Activated CD8-positive, alpha-beta memory T cell treated with anti-CD3 and anti-CD28 coated beads for 4 hours (primary cell): ENCODE measurements around the gene PHF13.
A peak's percentile ranks its signal among the peaks of the same experiment; 100 is the strongest.

Source experiments
- DNase-seq, 2 donors: peaks; one replicate each; pipeline ENCODE4 v3.0.0-alpha.2; 2020; ENCODE audit warnings: low read depth in 2 of 2

PHF13 gene

GRCh38 chr1:6601923-6602668 lies 11.4 kb upstream of the PHF13 start:
- no peak for DNase-seq

DNA sequence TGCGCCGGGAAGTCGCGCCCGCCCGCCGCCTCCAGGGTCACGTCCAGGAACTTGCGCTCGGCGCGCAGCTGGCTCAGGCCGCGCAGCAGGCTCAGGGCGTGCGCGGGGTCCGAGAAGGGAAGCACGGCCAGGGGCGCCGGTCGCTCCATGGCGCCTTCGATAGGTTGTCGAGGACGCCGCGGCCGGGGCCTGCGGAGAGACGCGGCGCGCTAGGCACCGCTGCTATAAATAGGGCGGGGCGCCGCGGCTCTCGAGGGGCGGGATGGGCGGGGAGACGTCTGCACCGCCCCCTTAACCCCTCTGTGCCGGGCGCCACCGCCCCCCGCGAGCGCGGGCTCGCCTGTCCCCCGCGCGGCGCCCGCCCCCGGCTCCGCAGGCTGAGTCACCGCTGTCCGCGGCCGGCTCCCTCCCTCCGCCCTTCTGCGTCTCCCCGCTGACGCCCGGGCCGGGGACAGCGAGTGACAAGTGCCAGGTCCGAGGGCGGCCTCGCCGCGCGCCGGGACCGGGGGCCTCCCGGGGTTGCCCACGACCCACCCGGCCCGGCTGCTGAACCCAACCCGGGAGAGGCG lies 10.8 kb upstream of the PHF13 start, which contains the start of gene KLHL21:
KLHL21 (minus strand) TSS at position 201 of the 569 bp plus-strand sequence; CDS start at position 149, 52 bp downstream.
- peak; percentile 82 for DNase-seq

- no peak for DNase-seq
Measured at GRCh38 chr1:6603238-6603914, 10.2 kb upstream of the PHF13 start.

DNA sequence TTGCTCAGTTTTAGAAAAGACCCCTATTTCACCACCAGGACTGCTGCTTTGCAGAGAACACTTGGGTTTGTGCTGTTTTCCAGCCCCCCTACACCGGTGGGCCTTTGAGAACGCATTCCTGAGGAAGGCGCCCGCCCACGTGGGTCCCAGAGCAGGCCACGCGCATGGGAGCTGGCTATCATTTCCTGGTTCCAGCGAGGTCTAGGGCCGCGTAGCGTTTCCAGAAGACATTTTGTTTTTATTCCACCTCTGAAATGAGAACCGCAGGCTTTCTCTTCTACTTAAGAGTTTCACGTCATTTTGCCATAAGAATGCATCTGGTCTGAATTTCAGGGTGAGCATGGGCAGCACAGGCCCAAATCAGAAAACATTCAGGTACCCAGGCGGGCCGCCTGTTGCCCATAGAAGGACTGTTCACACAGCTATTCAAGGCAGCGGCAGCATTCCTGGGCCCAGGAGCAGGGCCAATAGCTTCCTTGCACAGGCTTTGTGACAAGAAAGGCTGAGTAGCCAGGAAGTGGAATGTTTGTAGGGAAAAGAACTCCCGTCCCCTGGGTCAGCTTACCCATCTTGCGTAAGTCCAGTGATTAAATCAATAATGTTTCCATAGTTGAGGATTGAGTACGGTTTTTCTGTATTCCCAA lies 9.5 kb upstream of the PHF13 start:
- no peak for DNase-seq

DNA sequence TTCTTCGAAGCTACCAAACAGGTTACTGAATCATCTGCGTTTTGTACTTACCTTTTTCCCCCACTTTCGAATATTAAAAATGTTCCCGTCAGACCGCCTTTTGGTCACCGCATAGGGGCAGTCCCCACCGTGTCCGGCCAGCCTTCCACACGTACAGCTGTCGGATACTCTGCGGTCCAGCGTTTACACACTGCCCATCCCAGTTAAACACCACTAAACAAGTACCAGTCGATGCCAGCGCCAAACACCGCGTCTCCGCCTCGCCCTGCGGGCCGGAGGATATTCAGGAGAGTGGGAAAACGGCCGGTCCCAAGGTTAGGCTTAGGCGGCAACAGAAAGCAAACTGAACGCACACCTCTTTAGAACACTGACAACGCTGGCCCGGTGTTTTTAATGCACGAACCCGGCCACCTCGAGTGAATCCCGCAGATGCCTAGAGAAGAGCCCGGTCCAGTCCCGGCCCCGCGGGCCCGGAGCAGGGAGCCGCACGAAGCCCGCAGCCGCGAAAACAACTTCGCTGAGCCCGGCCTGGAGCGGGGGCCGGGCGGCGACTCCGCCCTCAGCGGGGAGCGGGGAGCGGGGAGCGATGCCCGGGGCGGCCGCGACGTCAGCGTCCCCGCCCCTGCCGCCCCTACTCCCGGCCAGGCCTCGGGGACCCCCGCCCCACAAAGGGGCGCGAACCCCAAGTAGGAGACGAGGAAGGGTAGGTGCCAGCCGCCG lies 730 bp upstream of the PHF13 start:
- no peak for DNase-seq

- no peak for DNase-seq
Measured at GRCh38 chr1:6614019-6614928, 743 bp downstream of the PHF13 start.

GRCh38 chr1:6614929-6615785 lies 1.6 kb downstream of the PHF13 start:
- DNase-seq, result no peak

GRCh38 chr1:6619045-6619444 lies 5.5 kb downstream of the PHF13 start:
- no peak for DNase-seq

- DNase-seq, result no peak
Measured at GRCh38 chr1:6621429-6622391, 8.2 kb downstream of the PHF13 start.

DNA sequence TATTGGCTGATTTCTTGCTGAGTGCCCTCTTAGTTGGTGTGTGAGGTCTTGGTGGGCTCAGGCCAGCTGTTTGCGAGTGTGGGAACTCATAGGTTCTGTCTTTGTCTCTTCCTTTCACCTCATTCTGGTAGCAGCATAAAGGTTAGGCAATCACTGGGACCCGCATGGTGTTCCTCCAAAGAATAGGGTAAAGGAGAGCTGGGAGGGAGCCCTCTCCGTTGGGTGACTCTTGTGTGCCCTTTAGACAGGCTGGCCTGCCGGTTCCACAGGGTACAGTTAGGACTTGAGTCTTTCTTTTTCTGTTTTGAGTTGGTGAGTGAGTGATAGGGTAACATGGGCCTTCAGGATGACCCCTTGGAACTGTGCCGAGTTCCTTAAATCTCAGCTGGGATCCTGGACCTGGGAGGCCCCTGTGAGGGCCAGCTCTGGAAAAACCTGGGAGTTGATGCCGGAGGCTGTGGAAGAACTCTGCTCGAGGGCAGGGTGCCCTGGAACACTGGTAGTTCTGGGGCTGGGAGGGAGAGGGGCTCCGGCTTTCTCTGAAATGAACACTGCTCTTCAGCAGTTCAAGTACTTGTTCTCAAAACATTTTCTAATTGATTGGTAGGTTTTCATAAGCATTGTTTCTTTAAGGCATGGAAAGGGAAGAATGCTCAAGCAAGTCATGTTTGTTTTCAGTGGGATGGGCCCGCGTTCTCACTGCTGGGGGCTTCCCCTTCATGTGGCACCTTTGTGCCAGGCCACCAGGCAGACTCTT lies 9.0 kb downstream of the PHF13 start:
- DNase-seq, result no peak

DNA sequence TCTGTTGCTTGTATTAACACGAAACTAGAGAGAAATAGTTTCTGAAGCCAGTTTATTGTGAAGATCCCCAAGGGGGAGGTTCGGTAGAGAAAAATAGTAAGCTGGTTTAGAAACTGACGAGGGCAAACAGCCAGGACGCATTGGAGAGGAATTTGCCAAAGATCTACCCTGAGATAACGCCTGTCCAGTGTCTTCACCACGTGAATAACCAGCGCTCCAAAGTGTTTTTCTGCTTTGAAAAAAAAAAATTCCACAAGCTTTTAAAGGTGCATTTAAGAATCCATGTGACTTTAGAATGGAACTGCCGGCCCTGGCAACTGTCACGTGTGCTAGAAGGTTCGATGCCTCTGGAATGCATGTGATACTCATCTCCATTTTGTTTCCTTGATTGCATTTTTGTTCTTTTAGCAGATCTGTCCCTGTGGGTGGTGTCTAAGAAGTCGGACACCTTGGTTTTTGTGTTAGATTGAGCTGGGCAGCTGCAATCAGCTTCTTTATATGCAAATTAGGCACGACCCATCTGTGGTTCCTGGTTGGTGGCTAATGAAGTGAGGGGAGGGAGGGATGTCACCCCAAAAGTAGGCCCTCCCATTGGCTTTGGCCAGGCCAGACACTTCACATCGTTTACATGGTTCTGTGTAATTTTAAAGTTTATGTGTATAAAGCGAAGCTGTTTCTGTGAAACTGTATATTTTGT lies 9.9 kb downstream of the PHF13 start:
- no peak for DNase-seq

GRCh38 chr1:6624710-6625583 lies 11.4 kb downstream of the PHF13 start, which contains the start of gene THAP3:
TSS of gene THAP3 (plus strand) at chr1:6624868. CDS start at chr1:6625219, 351 bp downstream.
- DNase-seq, result peak; percentile 74 to 80

DNA sequence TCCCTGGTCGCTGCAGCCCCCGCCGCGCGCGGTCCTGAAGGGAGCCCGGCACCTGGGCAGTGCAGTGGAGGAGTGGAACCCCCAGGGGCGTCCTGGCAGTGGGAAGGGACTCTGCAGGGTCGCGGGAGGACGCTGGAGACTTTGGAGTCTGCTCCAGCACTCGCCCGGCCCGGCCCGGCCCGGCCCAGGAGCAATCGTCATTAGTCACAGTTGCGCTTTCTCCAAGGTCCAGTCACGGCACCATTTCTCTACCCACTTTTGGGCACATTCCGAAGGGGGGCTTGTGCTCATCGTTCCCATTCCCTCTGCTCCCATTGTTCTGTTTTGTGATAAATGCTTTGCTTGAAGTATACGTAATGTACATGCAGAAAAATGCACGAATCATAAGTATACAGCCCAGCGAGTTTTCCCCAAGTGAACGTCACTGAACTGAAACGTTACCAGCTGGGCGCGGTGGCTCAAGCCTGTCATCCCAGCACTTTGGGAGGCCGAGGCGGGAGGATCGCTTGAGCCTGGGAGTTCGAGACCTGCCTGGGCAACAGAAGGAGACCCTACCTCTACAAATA lies 12.1 kb downstream of the PHF13 start:
- no peak for DNase-seq

DNA sequence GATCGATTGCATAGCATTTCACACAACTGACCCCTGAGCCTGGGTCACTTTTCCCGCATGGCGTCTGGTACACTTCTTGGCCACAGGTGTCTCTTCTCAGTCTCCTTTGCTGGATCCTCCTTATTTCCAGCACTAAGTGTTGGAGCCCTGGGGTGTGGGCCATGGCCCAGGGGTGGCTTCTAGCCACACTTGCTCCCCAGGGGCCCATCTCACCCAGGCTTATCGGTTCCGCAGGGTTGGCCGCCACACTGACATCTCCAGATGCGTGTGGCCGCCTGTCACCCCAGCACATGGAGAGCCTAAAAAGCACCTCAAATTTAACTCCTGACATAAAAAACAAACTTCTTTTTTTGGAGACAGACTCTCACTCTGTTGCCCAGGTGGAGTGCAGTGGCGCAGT lies 13.5 kb downstream of the PHF13 start:
- DNase-seq, result no peak

DNA sequence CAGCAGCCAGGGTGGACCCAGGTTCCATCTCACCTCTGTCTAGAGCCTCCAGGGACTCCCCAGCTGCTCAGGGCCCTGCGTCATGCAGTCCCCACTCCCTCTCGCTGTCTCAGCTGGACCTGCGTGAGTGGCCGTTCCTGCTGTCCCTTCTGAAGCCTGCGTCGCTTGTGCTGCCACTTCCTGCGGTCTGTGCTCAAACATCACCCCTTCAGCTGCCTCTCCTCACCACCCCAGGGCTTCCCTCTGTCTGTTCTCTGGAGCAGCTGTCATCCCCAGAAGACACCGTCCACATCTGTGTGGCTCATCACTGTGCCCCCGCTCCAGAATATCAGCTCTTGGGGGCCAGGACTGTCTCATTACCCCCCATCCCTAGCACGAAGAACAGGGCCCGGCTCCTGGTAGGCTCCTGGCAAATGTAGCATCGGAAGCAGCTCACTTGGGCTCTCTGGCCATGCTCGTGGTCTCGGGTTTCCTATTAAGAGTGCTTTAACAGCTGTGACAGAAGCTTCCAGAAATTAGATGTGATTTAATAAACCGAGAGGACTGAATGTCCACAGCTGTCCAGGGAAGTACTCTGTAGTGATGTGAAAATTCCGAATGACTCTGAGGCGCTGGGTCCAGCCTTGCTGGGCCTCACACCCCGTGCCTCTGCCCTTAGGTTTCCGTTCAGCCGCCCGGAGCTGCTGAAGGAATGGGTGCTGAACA lies 14.5 kb downstream of the PHF13 start:
- no peak for DNase-seq
